ENCODE results near the gene ZFP36L2.

Gene ZFP36L2

GRCh38 chr2:43223521-43224001, 2.8 kb downstream of the ZFP36L2 start:
- no peak for DNase-seq (ENCODE audit: low read depth)

DNA sequence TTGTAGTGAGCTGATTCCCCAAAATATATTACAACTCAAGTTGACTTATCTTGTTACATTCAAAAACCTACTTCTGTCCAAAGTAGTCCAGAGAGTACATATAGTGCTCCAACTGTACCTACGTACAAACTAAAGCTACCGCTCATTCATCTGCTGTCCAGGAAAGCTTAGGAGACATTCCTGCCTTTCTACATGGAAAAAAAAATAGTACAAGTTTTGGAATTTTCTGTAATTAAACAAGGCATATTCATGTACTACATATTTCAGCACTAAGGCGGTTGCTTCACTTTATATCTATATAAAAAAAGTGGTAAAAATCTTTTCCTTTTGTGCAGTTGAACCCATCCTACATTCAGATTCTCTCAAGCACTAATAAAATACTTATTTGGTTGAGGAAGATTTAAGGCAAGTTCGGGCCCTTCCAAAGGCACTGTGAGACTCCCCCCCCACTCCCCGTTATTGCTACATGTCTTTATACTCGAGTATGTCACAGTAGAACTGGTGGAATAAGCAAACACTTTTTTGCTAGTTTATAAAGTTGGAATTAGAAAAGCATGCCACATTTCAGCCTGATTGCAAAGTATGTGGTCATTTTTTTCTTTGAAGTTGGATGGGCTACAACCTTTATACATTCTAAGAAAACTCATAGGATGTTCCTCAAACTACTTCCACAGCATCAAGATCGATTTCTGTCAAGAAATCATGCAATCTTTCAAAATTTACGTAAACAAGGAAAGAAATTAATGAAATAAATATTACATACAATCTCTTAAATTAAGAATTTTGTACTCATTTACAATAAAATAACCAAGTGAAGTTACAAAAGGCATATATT, 3.7 kb downstream of the ZFP36L2 start:
- DNase-seq (ENCODE audit: low read depth), result no peak

- DNase-seq (ENCODE audit: low read depth), result peak; percentile 80
These were observed 4.5 kb downstream of the ZFP36L2 start for GRCh38 chr2:43221763-43222474.

- DNase-seq (ENCODE audit: low read depth), result peak; percentile 46
These were observed 5.2 kb downstream of the ZFP36L2 start for GRCh38 chr2:43221124-43221762.

- no peak for DNase-seq (ENCODE audit: low read depth)
These were observed 5.7 kb downstream of the ZFP36L2 start for GRCh38 chr2:43220760-43221123.

- DNase-seq (ENCODE audit: low read depth), result no peak
These were observed 6.1 kb downstream of the ZFP36L2 start for GRCh38 chr2:43220229-43220751.

GRCh38 chr2:43219383-43220228, 6.8 kb downstream of the ZFP36L2 start:
- peak; percentile 52 for DNase-seq (ENCODE audit: low read depth)

DNA sequence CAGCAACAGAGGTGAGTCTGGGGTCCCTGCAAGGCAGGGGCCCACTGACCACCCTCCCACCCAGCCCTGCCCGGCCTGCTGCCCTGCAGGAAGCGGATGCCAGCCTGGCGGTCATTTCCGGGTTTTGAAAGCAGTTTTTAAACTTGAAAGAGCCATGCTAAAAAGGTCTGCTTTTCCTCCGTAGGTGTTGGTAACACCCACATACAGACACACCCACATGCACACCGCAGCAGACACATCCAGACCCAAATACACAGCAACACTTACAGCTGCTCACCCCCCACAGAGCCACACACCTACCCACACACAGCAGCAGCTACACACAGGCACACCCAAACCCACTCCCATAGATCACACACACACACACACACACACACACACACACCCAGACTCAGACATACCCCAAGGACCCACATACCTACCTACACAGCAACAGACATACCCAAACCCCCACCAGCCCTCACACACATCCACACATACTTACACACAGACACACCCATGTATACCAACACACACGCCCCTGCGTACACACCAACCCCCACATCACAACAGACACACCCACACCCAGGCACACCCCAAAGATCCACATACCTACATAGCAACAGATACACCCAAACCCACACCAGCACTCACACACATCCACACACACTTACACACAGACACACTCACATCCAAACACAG, 7.6 kb downstream of the ZFP36L2 start:
- no peak for DNase-seq (ENCODE audit: low read depth)

DNA sequence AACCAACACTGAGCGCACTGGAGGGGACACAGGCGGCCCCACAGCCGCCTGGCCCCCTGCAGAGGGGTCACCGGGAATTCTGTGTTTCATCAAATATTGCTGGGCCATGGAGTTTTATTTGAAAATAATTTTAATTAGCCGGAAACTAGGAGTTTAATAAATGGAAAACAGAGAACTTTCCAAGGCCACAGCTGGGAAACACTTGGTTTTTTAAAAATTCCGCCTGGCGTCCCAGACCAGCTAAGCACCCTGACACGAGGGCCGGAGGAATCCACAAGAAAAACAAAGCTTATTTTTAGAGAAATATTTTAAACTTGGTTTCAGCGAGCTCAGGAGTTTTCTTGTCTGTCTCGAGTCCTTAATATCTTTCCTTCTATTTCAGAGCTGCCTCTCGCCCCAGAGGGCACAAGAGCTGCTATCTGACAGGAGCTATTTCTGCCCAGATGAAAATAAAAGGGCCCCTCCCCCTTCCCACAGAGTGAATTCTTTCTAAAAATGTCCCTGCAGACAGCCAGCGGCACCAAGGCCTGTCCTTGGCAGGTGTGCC, 8.2 kb downstream of the ZFP36L2 start:
- no peak for DNase-seq (ENCODE audit: low read depth)

DNA sequence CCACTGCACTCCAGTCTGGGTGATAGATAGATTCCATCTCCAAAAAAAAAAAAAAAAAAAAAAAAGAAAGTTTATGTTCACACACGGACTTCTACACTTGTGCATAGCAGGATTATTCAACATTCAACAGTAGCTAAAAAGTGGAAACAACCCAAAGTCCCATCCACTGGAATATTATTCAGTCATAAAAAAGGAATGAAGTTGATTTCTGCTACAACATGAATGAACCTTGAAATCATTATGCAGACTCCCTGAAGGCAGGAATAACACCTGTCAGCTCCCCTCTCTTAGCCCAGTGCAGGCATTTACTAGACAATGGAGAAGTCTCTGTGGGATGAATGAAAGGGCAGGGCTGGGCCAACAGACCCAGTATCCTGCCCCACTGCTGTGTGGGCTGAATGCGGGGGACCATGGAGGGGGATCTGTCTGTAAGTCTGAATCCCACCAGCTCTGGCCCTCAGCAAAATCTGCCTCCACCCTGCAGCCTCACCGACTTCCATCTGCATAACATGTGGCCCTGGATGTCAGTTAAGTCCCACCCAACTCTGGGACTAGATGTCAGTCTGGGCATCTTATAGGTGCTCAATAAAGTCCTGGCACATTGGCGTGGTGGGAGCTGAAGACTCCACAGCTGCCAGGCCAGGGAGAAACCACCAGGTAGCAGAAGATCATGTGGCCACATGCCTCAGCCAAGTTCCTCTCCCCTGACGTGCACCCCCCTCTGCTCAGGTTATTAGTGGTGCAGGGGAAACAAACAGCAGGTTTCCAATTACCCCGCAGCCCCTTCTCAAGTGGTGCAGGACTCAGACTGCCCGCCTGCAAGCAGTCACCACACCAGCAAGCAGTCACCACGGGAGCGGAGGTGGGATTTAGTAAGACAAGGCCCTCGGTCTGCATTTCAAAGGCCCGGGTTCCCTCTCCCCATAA, 8.9 kb downstream of the ZFP36L2 start:
- no peak for DNase-seq (ENCODE audit: low read depth)

DNA sequence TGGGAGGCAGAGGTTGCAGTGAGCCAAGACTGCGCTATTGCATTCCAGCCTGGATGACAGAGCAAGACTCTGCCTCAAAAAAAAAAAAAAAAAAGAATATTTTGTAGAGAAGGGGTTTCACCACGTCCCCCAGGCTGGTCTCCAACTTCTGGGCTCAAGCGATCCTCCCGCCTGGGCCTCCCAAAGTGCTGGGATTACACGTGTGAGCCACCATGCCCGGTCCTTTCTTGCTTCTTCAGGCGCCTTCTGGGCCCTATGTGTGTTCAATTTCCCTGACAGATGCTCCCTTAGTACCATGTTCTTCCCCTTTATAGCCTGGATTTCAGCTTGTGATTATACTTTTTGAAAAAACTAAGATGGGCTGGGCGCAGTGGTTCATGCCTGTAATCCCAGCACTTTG, 9.8 kb downstream of the ZFP36L2 start:
- no peak for DNase-seq (ENCODE audit: low read depth)

GRCh38 chr2:43215673-43216255, 10.6 kb downstream of the ZFP36L2 start:
- no peak for DNase-seq (ENCODE audit: low read depth)

- no peak for DNase-seq (ENCODE audit: low read depth)
These were observed 12.2 kb downstream of the ZFP36L2 start for GRCh38 chr2:43214253-43214652.

DNA sequence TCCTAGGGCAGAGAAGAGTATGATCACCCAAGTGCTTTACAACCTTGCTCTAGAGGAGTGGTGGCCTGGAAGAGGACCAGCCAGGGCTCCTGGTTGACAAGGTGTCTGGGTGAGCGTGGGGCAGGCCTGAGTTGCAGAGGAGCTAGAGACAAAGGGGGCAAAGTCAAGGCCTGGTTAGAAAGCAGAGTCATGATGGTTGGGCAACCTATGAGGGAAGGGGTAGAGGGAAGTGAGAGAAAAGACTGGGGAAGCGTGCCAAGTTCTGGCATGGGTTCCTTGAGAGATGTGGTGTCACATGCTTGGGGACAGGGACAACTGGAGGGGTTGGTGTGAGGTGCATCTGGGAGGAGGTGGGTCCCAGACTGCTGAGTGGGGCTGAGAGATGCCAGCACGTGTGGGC, 13.5 kb downstream of the ZFP36L2 start:
- DNase-seq (ENCODE audit: low read depth), result no peak

- DNase-seq (ENCODE audit: low read depth), result no peak
These were observed 14.1 kb downstream of the ZFP36L2 start for GRCh38 chr2:43212216-43212835.

DNA sequence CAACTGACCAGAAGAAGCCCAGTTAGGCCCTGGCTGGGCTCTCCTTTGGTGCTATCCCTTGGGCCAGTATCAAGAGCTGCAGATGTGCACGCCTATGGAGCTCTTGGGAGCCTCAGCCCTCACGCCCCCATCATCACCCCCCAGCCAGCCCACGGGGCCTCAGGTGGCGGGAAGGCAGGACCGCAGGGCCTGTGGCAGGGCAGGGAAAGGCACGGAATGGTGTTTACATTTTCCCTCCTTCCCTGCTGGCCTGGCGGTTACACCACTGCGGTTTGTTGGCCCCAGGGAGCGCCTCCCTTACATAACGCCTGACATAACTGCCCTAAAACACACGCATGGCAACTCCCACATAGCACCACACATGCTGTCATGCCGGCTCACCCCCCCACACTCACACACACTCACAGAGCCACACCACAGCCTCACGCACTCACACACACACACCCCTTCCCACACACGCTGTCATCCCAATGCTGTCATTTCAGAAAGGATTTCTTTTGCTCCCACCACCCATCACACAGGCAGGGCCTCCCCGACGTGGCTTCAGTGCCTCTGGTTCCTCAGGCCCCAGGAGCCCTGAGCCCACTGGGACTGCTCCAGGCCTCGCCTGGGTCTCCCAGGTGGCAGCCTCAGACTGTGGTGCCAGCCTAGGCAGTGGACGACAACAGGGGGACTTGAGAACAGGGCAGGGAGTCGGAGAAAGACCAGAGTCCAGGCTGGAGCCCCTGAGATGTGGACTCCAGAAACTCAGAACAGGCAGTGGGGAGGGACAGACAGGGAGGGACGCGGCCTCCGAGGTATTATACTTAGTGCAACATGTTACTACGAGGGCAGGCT, 15.7 kb downstream of the ZFP36L2 start:
- no peak for DNase-seq (ENCODE audit: low read depth)

GRCh38 chr2:43210125-43210466, 16.3 kb downstream of the ZFP36L2 start:
- DNase-seq (ENCODE audit: low read depth), result no peak

- DNase-seq (ENCODE audit: low read depth), result no peak
These were observed 17.1 kb downstream of the ZFP36L2 start for GRCh38 chr2:43209204-43209717.

Measured in HS-5 (cell line).